ENCODE data around the gene ADAM15.

DNA sequence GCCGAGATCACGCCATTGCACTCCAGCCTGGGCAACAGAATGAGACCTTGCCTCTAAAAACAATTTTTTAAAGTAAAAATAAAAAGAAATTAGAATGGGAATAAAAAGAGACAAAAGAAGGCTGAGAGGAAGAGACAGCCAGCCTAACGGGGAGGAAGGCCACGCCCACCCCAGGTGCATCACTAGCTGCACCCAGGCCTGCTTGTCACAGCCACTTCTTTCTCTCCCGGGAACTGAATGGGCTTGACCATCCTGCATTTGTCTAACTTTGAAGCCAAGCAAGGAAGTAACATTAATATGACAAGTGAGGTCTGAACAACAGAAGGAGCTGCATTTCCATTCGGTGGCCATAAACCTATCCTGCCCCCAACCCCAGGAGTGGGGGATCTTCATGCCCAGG, 55.7 kb downstream of the ADAM15 start:
- no peak for TF ChIP-seq TAF1 (IDR thresholded peaks at IDR 0.05; ENCODE audit: low read depth)
- no peak for TF ChIP-seq EZH2 (IDR thresholded peaks at IDR 0.05; ENCODE audit: borderline replicate concordance, insufficient read depth, low read length, poor library complexity, severe bottlenecking)
- TF ChIP-seq, protein P1, sequence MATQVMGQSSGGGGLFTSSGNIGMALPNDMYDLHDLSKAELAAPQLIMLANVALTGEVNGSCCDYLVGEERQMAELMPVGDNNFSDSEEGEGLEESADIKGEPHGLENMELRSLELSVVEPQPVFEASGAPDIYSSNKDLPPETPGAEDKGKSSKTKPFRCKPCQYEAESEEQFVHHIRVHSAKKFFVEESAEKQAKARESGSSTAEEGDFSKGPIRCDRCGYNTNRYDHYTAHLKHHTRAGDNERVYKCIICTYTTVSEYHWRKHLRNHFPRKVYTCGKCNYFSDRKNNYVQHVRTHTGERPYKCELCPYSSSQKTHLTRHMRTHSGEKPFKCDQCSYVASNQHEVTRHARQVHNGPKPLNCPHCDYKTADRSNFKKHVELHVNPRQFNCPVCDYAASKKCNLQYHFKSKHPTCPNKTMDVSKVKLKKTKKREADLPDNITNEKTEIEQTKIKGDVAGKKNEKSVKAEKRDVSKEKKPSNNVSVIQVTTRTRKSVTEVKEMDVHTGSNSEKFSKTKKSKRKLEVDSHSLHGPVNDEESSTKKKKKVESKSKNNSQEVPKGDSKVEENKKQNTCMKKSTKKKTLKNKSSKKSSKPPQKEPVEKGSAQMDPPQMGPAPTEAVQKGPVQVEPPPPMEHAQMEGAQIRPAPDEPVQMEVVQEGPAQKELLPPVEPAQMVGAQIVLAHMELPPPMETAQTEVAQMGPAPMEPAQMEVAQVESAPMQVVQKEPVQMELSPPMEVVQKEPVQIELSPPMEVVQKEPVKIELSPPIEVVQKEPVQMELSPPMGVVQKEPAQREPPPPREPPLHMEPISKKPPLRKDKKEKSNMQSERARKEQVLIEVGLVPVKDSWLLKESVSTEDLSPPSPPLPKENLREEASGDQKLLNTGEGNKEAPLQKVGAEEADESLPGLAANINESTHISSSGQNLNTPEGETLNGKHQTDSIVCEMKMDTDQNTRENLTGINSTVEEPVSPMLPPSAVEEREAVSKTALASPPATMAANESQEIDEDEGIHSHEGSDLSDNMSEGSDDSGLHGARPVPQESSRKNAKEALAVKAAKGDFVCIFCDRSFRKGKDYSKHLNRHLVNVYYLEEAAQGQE (IDR thresholded peaks at IDR 0.05; ENCODE audit: borderline replicate concordance) = no peak
- TF ChIP-seq, protein P2, sequence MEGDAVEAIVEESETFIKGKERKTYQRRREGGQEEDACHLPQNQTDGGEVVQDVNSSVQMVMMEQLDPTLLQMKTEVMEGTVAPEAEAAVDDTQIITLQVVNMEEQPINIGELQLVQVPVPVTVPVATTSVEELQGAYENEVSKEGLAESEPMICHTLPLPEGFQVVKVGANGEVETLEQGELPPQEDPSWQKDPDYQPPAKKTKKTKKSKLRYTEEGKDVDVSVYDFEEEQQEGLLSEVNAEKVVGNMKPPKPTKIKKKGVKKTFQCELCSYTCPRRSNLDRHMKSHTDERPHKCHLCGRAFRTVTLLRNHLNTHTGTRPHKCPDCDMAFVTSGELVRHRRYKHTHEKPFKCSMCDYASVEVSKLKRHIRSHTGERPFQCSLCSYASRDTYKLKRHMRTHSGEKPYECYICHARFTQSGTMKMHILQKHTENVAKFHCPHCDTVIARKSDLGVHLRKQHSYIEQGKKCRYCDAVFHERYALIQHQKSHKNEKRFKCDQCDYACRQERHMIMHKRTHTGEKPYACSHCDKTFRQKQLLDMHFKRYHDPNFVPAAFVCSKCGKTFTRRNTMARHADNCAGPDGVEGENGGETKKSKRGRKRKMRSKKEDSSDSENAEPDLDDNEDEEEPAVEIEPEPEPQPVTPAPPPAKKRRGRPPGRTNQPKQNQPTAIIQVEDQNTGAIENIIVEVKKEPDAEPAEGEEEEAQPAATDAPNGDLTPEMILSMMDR (IDR thresholded peaks at IDR 0.05; ENCODE audit: poor library complexity, severe bottlenecking) = no peak
- no peak for TF ChIP-seq POLR2AphosphoS5 (IDR thresholded peaks at IDR 0.05)

All from neural cell (in vitro differentiated cells).